GM19395 (cell line): ENCODE results near the gene ZNF3.
A peak's percentile ranks its signal among the peaks of the same experiment; 100 is the strongest.
"Not testable (repeated sequence)": the region's sequence is repeated elsewhere in the genome, so short reads cannot be mapped to it uniquely, and the experiment has no call there.

Experiments used
- ATAC-seq: cut with Tn5 transposase; IDR thresholded peaks from one replicate; pipeline ENCODE4 v1.9.1; 2021; ENCODE audit warnings: mild to moderate bottlenecking, moderate library complexity; ENCODE audit not compliant: unreplicated experiment

The ZNF3 gene

DNA sequence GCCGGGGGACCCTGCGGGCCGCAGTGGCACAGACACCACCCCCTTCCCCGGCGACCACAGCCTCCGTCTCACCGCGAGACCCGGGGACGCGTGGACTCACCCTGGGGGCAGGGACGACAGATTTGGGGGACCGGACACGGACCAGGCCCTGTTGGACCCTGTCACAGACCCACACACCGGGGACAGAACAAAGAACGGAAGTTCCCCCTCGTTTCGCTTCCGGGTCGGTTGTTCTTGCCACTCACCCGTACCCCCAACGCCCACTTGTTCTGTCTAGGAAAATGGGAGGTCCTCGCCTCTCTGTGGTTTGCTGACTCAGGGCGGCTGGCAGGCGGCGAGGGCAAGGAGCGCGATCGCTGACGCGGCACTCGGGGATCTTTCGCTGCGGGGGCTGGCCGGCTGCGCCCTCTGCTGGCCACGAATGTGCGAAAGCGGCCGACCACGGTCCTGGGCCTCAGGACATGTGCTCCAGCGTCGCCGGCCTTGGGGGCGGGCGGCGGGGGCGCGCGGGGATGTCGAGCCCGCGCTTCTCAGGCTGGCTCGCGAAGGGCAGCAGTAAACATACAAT lies at the start of gene ZNF3:
ZNF3 (minus strand) TSS at position 189 of the 568 bp plus-strand sequence. CDS start 4,366 bp downstream, outside the sequence.
- ATAC-seq = peak; percentile 80

DNA sequence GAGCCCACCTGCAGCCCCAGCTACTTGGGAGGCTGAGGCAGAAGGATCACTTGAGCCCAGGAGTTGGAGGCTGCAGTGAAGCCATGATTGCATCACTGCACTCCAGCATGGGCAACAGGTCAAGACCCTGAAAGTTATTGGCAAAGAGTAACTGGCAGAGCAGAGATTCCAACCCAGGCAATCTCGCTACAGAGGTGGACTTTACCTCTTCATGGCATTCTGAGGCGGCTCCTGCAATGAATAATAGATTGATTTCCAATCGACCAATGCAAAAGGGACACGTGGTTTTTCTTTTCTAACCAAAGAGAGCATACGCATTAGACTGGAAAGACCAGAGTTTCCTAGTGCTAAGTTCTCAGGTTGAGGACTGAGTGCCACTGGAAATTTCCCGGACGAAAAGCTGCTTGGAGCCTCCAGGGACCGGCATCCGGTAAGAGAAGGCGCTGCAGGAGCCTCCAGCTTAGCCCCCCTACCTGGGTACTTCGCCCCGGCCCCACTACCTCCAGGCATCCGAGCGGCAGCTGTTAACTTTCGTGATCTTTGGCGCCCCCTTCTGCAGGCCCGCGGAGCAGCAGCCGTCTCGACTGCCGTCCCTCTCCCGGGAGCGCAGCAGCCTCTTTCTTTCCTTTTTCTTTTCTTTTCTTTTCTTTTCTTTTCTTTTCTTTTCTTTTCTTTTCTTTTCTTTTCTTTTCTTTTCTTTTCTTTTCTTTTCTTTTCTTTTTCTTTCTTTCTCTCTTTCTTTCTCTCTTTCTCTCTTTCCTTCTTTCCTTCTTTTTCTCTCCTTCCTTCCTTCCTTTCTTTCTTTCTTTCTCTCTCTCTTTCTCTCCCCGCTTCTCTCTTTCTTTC lies 49.3 kb upstream of the ZNF3 start:
- no peak for ATAC-seq

DNA sequence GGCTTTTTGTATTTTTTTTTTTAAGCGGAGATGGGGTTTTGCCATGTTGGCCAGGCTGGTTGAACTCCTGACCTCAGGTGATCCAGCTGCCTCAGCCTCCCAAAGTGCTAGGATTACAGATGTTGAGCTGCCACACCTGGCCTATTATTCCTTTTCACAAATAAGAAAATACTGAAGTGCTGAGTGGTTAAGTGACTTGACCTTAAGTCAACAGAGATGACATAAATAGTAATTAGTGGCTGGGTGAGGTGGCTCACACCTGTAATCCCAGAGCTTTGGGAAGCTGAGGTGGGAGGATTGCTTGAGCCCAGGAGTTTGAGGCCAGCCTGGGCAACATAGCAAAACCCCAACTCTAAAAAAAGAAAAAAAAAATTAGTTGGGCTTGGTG lies 48.7 kb upstream of the ZNF3 start:
- not testable (repeated sequence) for ATAC-seq

GRCh38 chr7:100128637-100128963 lies 47.1 kb upstream of the ZNF3 start:
- ATAC-seq = no peak

DNA sequence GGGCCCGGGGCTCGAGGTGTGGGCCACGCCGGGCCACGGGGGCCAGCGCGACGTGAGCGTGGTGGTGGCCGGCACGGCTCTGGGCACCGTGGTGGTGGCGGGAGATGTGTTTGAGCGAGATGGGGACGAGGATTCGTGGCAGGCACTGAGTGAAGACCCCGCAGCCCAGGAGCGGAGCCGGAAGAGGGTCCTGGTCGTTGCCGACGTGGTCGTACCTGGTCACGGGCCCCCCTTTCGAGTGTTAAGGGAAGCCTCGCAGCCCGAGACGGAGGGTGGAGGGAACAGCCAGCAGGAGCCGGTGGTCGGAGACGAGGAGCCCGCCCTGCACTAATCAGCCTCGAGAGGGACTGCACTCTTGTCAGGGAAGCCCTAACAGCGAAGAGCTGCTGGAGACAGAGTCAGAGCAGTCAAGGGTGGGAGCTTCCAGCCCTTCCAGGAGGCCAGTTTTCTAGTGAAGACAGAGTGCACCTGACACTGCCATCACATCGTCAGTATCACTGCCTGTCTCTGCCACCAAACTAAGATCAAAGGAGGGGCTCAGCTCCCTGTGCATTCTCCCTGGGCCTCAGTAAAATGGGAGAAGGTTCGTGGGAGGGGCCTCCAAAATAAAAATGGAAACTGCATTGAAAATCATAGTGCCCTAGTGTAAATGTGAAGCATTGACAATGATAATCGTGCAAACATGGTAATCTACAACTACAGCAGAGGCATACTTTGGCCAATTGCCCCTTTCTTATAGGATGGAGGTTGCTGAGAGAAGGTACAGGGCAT lies 46.5 kb upstream of the ZNF3 start:
- ATAC-seq = peak; percentile 14

DNA sequence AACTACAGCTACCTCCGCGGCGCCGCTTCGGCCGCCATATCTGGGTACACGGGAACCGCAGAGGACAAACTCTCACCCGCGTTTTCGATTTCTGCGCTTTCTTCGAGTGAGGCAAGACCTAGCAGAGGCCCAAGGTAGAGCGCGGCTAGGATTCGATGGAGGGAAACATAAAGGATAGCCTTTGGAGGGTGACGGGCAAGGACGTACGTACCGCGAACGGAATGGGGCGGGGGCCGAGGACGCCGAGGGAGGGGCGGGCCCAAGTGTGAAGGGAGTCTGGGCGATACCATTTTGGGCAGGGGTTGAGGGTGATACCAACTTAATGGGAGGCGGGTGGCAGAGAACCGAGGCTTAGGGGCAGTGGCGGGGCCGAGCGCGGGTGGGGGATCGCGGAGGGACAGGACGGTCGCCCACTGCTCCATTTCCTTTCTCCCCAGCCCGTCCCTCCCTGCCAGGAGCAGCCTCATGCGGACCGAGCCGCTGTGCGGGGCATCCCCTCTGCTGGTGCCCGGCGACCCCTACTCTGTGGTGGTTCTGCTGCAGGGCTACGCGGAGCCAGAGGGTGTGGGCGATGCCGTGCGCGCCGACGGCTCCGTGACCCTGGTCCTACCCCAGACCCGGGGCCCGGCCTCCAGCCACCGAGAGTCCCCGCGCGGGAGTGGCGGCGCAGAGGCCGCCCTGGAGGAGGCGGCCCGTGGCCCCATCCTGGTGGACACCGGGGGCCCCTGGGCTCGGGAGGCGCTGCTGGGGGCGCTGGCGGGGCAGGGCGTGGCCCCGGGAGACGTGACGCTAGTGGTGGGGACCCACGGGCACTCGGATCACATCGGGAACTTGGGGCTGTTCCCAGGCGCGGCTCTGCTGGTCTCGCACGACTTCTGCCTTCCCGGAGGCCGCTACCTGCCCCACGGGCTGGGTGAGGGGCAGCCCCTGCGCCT lies 45.7 kb upstream of the ZNF3 start, which contains the start of gene MBLAC1:
MBLAC1 (plus strand) TSS at position 37 of the 935 bp plus-strand sequence; CDS start at position 466, 429 bp downstream.
- peak; percentile 66 for ATAC-seq

DNA sequence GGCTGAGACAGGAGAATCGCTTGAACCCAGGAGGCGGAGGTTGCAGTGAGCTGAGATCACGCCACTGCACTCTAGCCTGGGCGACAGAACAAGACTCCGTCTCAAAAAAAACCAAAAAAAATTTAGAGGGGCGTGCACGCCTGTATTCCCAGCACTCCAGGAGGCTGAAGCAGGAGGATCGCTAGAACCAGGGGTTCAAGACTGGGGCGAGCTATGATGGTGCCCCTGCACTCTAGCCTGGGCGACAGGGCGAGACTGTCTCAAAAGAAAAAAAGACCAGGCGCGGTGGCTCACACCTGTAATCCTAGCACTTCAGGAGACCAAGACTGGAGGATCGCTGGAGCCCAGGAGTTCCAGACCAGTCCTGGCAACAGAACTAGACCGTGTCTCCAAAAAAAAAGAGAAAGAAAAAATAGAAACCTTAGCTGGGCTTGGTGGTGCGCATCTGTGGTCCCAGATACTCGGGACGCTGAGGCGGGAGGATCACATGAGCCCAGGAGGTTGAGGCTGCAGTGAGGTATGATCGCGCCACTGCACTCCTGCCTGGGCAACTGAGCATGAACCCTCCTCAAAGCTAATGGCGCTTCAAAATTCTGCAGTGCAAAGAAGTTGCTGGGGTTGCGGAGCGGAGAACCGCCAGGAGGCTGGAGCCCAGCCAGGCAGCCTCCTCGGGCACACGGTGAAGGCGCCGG lies 44.9 kb upstream of the ZNF3 start:
- peak; percentile 27 for ATAC-seq

DNA sequence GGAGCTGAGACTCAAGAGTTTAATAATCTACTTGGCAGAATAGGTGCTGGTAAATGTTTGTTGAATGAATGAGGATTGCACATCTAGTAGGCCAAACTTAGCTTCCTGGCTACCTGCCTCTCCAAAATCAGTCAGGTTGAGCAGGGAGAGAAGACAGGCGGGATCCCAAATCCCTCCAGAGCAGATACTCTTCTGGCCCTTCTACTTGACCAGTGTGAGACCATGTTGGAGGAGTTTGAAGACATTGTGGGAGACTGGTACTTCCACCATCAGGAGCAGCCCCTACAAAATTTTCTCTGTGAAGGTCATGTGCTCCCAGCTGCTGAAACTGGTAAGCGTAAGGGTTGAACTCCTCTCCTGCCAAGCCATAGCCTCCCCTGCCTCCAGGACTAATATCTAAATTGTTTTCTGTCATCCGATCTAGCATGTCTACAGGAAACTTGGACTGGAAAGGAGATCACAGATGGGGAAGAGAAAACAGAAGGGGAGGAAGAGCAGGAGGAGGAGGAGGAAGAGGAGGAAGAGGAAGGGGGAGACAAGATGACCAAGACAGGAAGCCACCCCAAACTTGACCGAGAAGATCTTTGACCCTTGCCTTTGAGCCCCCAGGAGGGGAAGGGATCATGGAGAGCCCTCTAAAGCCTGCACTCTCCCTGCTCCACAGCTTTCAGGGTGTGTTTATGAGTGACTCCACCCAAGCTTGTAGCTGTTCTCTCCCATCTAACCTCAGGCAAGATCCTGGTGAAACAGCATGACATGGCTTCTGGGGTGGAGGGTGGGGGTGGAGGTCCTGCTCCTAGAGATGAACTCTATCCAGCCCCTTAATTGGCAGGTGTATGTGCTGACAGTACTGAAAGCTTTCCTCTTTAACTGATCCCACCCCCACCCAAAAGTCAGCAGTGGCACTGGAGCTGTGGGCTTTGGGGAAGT lies 43.0 kb upstream of the ZNF3 start:
- ATAC-seq = no peak

GRCh38 chr7:100122568-100122967 lies 41.0 kb upstream of the ZNF3 start:
- no peak for ATAC-seq

DNA sequence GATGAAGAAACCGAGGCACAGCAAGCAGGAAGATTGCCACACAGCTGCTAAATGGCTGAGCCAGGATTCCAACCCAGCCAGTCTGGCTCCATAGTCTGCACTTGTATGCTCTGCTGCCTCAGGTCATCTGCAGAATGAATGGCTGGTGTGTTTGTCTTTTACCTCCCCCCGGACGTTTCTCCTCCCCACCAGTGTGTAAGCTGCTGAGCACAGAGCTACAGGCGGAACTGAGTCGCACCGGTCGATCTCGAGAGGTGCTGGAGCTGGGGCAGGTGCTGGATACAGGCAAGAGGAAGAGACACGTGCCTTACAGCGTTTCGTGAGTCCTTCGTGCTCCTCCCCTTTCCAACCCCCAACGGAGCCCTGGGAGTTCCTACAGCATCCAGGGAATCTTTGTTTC lies 40.5 kb upstream of the ZNF3 start:
- no peak for ATAC-seq

DNA sequence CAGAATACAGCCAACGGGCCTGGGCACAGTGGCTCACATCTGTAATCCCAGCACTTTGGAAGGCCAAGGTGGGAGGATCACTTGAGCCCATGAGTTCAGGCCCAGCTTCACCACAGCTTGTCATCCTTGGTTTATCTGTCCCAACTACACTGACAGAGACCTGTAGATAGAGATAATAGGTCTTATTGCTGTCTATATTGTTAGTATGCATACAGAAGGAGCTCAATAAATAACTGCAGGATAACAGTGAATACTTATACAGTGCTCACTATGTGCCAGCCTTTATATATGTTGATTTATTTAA lies 39.2 kb upstream of the ZNF3 start:
- no peak for ATAC-seq

DNA sequence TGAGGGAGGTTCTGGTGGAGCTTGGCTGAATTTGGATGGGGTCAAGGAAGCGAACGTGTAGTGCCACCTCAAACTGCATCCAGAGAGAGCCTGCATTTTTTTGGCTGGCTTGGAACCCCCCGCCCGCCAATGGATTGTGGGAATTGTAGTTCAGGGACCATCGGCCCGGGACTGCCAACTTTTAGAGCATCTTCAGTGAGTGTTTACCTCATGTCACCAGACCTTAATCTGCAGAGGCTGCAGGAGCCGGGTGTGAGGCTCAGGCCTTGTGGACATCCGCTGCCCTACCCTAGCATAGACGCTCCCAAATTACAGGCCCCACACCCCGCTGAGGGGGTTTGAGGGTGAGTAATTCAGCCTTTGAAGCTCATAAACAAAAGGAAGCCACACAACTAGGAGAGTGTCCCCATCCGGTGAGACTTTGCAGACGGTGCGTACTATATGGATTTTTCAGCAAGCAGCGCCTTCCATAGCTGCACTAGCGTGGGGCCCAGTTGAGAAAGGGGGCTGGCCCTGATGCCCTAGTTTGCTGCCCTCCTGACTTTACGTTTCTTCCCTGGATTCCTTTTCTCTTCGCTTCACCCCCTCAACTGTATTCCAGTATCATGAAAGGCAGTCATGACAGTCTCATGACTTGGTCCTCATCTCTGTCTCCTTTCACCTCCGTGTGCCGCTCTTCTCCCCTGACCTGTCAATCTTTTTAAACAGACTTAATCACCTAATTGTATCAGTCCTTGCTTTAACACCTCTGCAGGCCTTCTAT lies 38.6 kb upstream of the ZNF3 start:
- ATAC-seq = peak; percentile 53

DNA sequence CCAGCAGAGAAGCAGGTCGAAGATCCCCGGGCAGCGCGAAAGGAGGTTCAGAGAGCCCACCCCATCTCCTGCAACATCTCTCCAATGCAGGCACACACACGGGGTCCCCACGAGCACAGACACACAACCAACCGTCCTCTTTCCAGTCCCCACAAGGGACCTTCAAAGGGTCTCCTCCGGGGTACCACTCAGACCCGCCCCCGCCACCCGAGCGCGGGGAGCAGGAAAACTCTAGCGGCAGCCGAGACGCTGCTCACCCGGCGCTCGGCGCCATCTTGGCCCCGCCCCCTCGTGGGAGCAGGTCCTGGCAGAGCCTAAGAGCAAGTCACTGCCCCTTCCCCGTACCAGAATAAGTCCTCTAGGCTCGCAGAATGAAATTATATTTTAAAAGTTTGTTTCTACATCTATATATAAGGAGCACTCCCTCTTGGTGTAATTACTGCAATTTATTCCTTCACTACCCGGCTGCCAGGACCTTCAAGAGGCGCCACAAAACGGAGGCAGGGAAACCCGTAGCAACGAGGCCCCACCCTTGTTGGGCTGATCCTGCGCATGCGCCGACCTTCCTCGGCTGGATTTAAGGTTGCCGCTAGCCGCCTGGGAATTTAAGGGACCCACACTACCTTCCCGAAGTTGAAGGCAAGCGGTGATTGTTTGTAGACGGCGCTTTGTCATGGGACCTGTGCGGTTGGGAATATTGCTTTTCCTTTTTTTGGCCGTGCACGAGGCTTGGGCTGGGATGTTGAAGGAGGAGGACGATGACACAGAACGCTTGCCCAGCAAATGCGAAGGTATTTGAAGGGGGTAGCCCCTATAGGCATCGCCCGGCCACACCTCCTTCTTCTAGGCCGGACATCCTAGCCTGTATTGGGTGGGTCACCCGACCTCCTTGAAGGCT lies 37.8 kb upstream of the ZNF3 start, which contains the start of the genes CNPY4 and TAF6:
CNPY4 (plus strand) TSS at position 563 of the 898 bp plus-strand sequence; CDS start at position 674, 111 bp downstream.
TAF6 (minus strand) TSS at position 287 of the 898 bp plus-strand sequence. CDS start 5,149 bp downstream, outside the sequence.
- peak; percentile 76 for ATAC-seq

DNA sequence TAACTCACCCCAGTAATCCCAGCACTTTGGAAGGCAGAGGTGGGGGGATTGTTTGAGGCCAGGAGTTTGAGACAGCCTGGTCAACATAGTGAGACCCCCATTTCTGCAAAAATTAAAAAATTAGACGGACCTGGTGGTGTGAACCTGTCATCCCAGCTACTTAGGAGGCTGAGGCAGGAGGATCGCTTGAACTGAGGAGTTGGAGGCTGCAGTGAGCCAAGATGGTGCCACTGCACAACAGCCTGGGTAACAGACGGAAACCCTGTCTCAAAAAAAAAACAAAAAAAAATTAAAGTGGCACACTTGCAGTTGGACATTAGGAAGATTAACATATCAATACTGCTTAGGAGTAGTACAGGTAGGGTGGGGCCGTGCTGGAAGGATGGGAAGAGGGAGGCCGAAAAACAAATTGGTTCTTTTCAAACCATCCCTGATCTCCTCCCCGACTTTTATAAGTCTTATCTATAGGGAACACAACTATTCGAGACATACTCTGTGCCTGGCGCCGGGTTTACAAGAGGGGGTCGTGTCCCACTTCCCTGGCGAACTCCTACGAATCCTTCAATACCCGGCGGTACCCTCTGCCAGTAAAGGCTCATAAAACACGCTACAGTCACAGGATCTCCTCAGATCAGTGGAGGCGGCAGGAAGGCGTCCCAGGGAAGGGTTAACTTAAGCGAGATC lies 37.0 kb upstream of the ZNF3 start:
- ATAC-seq = no peak

DNA sequence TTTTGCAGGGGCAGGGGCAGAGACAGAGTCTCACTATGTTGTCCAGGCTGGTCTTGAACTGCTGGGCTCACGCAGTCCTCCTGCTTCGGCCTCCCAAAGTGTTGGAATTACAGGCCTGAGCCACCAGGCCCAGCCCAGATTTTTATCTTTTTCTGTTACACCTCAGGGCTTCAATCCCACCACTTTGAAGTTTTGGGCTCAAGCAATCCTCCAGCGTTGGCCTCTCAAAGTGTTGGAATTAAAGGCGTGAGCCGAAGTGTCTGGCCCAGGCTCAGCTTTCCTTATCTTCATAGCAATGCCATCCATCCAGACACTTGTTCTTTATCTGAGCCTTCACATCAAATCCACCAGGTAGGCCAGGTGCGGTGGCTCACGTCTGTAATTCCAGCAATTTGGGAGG lies 33.5 kb upstream of the ZNF3 start:
- ATAC-seq = no peak

DNA sequence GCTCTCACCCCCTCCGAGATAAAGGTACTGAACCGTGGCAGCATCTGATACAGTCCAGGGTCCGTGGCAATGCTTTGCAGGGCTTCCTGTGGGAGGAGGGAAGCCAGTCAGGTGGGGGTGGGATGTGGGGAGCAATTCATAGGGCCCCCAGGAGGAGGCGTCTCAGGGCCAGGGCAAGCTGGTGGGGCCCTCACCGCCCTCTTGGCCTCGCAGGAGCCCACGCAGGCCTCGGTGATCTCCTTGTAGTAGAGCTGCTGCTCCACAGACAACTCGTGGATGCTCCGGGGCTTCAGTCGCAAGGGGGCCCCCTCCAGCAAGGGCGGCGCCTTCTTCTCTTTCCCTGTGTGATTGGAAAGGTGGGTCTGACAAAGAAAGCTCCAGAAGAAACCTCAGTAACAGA lies 30.4 kb upstream of the ZNF3 start:
- no peak for ATAC-seq

DNA sequence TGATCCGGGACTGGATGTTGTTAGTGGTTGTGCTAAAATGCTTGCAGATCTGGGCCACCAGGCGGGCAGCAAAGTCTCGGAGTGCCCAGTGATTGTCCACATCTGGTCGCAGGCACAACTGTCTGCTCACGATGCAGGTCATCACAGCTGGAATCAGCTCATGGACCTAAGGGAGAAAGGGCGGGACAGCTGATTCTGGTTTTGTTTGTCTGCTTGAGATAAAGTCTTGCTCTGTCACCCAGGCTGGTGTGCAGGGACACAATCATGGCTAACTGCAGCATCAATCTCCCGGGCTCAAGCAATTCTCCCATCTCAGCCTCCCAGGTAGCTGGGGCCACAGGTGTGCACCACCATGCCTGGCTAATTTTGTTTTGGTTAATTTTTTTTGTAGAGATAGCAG lies 29.6 kb upstream of the ZNF3 start:
- no peak for ATAC-seq
